ENCODE results near the gene HUS1B. TPM values are rescaled to one million over a fixed set of nuclear protein-coding genes. Genes with fewer than 3 reads are reported as not detected.

Gene HUS1B
- total RNA-seq, 4 donors from 2014 or later = 0.83 to 1.7 (median 1.2) TPM; not detected in 1

DNA sequence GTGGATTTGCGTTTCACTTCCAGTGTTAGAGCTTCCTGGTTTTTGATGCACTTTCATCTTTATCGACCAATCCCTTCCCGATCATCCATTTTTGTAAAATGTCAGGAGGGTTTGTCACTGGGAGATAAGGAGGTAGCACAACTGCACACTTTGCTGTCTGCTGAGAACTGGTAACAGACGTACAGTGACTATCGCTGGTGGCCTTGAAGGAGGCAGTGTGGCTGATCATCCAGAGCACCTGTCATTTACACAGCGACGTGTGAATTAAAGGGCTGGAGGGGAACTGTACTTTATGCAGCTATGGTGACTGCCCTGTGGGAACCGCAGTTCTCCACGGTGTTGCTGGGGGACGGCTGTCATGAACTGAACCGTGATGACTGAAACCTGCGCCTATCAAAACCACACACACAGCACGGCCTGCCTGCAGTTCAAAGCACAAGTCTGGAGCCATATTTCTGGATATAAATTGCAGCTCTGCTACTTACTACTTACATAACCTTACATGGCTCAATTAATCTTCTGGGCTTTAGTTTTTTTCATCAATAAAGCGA lies 50.0 kb downstream of the HUS1B start:
- intact Hi-C loops (cut with DNase I) = no loop called here
- no peak overlapping the region for H3K4me3 ChIP-seq
- no peak for DNase-seq (ENCODE audit: extremely low spot score)
- no peaks in the 10 kb centered on the region for H3K27me3 ChIP-seq
- H3K4me1 ChIP-seq = peaks cover 0 to 4% (median 0%) of the 10 kb centered on the region in 4 donors
- no peak overlapping the region for H3K27ac ChIP-seq (replicated peaks in 1 of 4)
- 93% methylated on average over 14 of the region's 14 CpGs for WGBS
- no peak for TF ChIP-seq EP300 (IDR thresholded peaks at IDR 0.05)
- TF ChIP-seq, protein P1, sequence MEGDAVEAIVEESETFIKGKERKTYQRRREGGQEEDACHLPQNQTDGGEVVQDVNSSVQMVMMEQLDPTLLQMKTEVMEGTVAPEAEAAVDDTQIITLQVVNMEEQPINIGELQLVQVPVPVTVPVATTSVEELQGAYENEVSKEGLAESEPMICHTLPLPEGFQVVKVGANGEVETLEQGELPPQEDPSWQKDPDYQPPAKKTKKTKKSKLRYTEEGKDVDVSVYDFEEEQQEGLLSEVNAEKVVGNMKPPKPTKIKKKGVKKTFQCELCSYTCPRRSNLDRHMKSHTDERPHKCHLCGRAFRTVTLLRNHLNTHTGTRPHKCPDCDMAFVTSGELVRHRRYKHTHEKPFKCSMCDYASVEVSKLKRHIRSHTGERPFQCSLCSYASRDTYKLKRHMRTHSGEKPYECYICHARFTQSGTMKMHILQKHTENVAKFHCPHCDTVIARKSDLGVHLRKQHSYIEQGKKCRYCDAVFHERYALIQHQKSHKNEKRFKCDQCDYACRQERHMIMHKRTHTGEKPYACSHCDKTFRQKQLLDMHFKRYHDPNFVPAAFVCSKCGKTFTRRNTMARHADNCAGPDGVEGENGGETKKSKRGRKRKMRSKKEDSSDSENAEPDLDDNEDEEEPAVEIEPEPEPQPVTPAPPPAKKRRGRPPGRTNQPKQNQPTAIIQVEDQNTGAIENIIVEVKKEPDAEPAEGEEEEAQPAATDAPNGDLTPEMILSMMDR (IDR thresholded peaks at IDR 0.05) = no peak
- TF ChIP-seq POLR2AphosphoS5 (IDR thresholded peaks at IDR 0.05) = no peak
- TF ChIP-seq POLR2A (IDR thresholded peaks at IDR 0.05; ENCODE audit: low read depth) = no peak
- peaks cover 12 to 29% (median 15%) of the 10 kb centered on the region in 4 donors for H3K36me3 ChIP-seq
- H3K9me3 ChIP-seq = no peaks in the 10 kb centered on the region

Other genes with a start within 250 kb of the HUS1B start
- gene EXOC2, start 36.0 kb upstream of the HUS1B start, total RNA-seq = 10 to 100 TPM; 20.9 to 28.5 (median 24.6) TPM

Measured in esophagus muscularis mucosa (tissue), 4 donors.